DND-41 (cell line): ENCODE data around the gene FREM2.

ENCODE experiments used
- ATAC-seq: fragments of 200-7000 bp; cut with Tn5 transposase; 3 replicates; pipeline ENCODE4 v1.9.1; 2021; ENCODE audit warnings: low read depth; ENCODE audit not compliant: insufficient read depth
- DNase-seq: peaks from one replicate; pipeline ENCODE4 v3.0.0-alpha.2; 2020
- H2AFZ ChIP-seq: 2 replicates; pipeline ENCODE4 v1.6.0; 2012; ENCODE audit warnings: low read depth, low read length
- H3K27ac ChIP-seq: 2 replicates; pipeline ENCODE4 v1.5.1; 2012; ENCODE audit warnings: low read length, inconsistent platforms
- H3K27me3 ChIP-seq: fragments of 200-600 bp; sonication (generic); 2 replicates; pipeline ENCODE4 v1.6.0; 2012; ENCODE audit warnings: low read length, mild to moderate bottlenecking, inconsistent platforms; ENCODE audit not compliant: insufficient read depth, poor library complexity
- H3K36me3 ChIP-seq: 2 replicates; pipeline ENCODE4 v1.5.1; 2012; ENCODE audit warnings: low read length, inconsistent platforms; ENCODE audit not compliant: insufficient read depth
- H3K4me1 ChIP-seq: 2 replicates; pipeline ENCODE4 v1.5.1; 2012; ENCODE audit warnings: mild to moderate bottlenecking, low read length; ENCODE audit not compliant: insufficient read depth
- H3K4me2 ChIP-seq: 2 replicates; pipeline ENCODE4 v1.6.0; 2012; ENCODE audit warnings: mild to moderate bottlenecking, moderate library complexity, low read length, inconsistent platforms; ENCODE audit not compliant: insufficient read depth
- H3K4me3 ChIP-seq, 2 experiments: fragments of 200-600 bp in 1 of 2; shearing (Covaris generic) in 1 of 2; 2 replicates each; pipeline ENCODE4 v1.5.1; 2012 to 2016; ENCODE audit warnings: inconsistent platforms in 2 of 2, low read length in 2 of 2, mild to moderate bottlenecking in 2 of 2, low read depth in 1 of 2, moderate library complexity in 1 of 2
- H3K79me2 ChIP-seq: 2 replicates; pipeline ENCODE4 v1.6.0; 2012; ENCODE audit warnings: low read length, inconsistent platforms; ENCODE audit not compliant: insufficient read depth
- H3K9ac ChIP-seq: 2 replicates; pipeline ENCODE4 v1.6.0; 2012; ENCODE audit warnings: low read depth, mild to moderate bottlenecking, inconsistent platforms, low read length, moderate library complexity
- H3K9me3 ChIP-seq: 2 replicates; pipeline ENCODE4 v1.5.1; 2012; ENCODE audit warnings: low read length, moderate library complexity, mild to moderate bottlenecking, inconsistent platforms; ENCODE audit not compliant: insufficient read depth, severe bottlenecking
- H4K20me1 ChIP-seq: 2 replicates; pipeline ENCODE4 v1.6.0; 2012; ENCODE audit warnings: low read length; ENCODE audit not compliant: insufficient read depth
- EZH2 ChIP-seq: IDR thresholded peaks from 3 replicates; pipeline ENCODE4 v1.6.1; 2012; ENCODE audit warnings: borderline replicate concordance, low read depth, mild to moderate bottlenecking, moderate library complexity, low read length, inconsistent platforms; ENCODE audit not compliant: severe bottlenecking
- TF ChIP-seq, protein P1 (sequence below): IDR thresholded peaks from 2 replicates; pipeline ENCODE4 v1.5.1; 2012; ENCODE audit warnings: borderline replicate concordance, low read length, moderate library complexity, mild to moderate bottlenecking; ENCODE audit not compliant: poor library complexity, severe bottlenecking; ENCODE audit errors: extremely low read depth

Gene FREM2

DNA sequence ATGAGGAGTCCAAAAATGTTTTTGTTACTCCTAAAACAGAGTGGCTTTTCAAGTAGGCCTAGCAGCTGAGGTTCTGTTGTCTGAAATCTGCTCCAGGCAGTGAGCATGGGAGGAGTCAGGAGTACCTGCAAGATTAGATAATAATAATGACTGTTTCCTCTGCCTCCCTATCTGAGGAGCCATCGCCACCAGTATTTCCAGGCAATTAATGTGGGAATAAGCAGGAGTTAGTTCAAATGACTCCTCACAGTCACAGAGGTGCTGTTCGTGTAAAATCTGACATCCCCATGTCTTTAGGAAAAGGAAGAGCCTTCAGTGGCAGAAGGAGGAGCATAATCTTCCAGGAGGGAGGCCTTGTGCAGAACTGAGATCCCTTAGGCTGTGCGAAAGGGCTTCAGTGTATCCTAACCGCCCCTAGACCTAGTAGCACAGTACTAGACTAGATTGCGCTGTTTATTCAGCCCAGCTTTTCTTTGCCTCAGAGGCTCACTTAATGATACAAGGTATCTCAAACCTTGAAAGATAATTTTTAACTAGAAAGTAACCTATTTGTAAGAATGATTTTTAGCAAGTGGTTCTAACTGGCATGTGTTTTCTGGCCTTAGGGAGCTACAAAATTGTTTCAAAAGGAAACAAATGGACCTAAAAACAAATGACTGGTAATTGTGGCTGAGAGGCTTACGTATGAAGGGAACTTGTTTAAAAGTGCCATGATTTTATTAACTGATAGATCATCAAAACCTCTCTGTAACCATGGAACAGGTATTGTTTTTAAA lies 49.0 kb downstream of the FREM2 start:
- H3K4me2 ChIP-seq, result no peak overlapping the region
- TF ChIP-seq EZH2, result no peak
- TF ChIP-seq, protein P1, sequence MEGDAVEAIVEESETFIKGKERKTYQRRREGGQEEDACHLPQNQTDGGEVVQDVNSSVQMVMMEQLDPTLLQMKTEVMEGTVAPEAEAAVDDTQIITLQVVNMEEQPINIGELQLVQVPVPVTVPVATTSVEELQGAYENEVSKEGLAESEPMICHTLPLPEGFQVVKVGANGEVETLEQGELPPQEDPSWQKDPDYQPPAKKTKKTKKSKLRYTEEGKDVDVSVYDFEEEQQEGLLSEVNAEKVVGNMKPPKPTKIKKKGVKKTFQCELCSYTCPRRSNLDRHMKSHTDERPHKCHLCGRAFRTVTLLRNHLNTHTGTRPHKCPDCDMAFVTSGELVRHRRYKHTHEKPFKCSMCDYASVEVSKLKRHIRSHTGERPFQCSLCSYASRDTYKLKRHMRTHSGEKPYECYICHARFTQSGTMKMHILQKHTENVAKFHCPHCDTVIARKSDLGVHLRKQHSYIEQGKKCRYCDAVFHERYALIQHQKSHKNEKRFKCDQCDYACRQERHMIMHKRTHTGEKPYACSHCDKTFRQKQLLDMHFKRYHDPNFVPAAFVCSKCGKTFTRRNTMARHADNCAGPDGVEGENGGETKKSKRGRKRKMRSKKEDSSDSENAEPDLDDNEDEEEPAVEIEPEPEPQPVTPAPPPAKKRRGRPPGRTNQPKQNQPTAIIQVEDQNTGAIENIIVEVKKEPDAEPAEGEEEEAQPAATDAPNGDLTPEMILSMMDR, result no peak
- H3K27me3 ChIP-seq, result no peaks in the 10 kb centered on the region
- H3K9ac ChIP-seq, result no peak overlapping the region
- H3K9me3 ChIP-seq, result no peaks in the 10 kb centered on the region
- ATAC-seq, result no peak
- no peaks in the 10 kb centered on the region for H3K4me1 ChIP-seq
- no peak for DNase-seq
- H2AFZ ChIP-seq, result no peak overlapping the region
- no peaks in the 10 kb centered on the region for H4K20me1 ChIP-seq
- H3K27ac ChIP-seq, result no peak overlapping the region
- no peak overlapping the region for H3K4me3 ChIP-seq
- no peaks in the 10 kb centered on the region for H3K79me2 ChIP-seq
- no peaks in the 10 kb centered on the region for H3K36me3 ChIP-seq

DNA sequence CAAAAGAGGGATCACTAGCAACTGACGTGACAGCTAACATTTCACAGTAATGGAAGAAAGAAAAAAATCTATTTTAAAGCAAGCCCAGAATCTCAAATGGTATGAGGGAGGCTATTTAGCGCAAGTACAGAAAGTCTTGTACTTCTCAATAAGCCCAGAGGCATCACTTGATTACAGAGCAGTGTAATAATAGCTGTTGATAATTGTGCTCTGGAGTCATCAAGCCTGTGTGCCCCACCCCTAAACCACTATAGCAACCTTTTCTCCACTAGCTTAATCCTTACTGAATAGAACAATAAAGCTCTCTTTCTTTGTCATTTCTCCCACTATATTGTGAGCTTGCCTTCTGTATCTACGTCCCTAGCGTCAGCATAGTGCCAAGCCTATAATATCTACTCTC lies 56.6 kb downstream of the FREM2 start:
- Histone ChIP-seq H3K4me3 (no peak overlapping the region), H3K4me1 (no peaks in the 10 kb centered on the region), H3K27ac (no peak overlapping the region), H3K36me3 (no peaks in the 10 kb centered on the region), H3K4me2 (no peak overlapping the region), H3K9ac (no peak overlapping the region), H4K20me1 (no peaks in the 10 kb centered on the region), H3K27me3 (no peaks in the 10 kb centered on the region), H2AFZ (no peak overlapping the region), H3K79me2 (no peaks in the 10 kb centered on the region), H3K9me3 (no peaks in the 10 kb centered on the region)
- TF ChIP-seq EZH2, result no peak
- DNase-seq (no peak), ATAC-seq (no peak)

DNA sequence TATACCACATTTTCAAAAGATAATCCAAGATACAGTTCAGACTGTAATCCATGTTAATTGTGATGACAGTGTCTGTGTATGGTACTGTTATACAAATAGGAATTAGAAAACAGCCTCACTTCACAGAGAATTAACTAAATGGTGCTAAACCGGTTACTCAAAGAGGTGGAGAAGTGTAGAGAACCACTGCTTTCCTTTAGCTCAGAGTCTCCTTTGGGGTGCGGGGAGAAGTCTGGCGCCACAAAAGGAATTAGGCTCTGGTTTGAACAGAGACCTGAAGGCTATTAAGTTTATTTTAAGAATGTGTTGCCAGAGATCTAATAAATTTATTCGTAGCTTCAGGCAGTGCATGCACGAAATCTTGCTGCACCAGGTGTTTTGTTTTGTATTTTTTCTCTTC lies 65.8 kb downstream of the FREM2 start:
- H3K4me3 ChIP-seq, result no peak overlapping the region
- no peak for ATAC-seq

DNA sequence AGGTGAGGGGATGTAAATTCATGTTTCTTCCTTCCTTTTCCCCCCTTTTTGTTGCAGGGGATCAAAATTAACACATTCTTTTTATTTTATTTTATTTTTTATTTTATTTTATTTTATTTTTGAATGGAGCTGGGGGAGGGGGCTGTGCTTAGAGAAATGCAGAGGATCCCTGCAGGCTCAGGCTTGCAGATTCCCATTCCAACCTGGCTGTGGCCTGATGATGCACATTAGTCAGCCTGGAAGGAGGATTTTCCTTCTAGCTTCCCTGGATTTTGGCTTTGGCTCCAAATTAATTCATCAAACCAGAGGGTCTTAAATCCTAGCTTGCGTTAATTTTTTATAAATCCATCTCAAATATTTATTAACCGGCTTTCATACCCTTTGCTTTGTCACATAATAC lies 67.0 kb downstream of the FREM2 start:
- Histone ChIP-seq H3K9me3 (no peaks in the 10 kb centered on the region), H3K9ac (no peak overlapping the region), H4K20me1 (no peaks in the 10 kb centered on the region), H2AFZ (no peak overlapping the region), H3K4me2 (no peak overlapping the region), H3K27ac (no peak overlapping the region), H3K79me2 (no peaks in the 10 kb centered on the region), H3K4me3 (no peak overlapping the region), H3K36me3 (no peaks in the 10 kb centered on the region), H3K27me3 (peaks cover 10% of the 10 kb centered on the region), H3K4me1 (no peaks in the 10 kb centered on the region)
- DNase-seq (no peak), ATAC-seq (no peak)
- no peak for TF ChIP-seq EZH2
- TF ChIP-seq, protein P1, result no peak

More for the DNA sequence above, 65.8 kb downstream of the FREM2 start:
- H3K79me2 ChIP-seq, result no peaks in the 10 kb centered on the region
- H4K20me1 ChIP-seq, result no peaks in the 10 kb centered on the region
- no peaks in the 10 kb centered on the region for H3K27me3 ChIP-seq
- no peak overlapping the region for H3K9ac ChIP-seq
- H3K27ac ChIP-seq, result no peak overlapping the region
- H3K36me3 ChIP-seq, result no peaks in the 10 kb centered on the region
- no peaks in the 10 kb centered on the region for H3K4me1 ChIP-seq
- TF ChIP-seq, protein P1, result no peak
- no peak for TF ChIP-seq EZH2
- H3K4me2 ChIP-seq, result no peak overlapping the region
- no peak overlapping the region for H2AFZ ChIP-seq
- no peaks in the 10 kb centered on the region for H3K9me3 ChIP-seq
- DNase-seq, result no peak
